Karpas-422 (cell line): ENCODE results near the gene DENND1B. TPM values are rescaled to one million over a fixed set of nuclear protein-coding genes. Genes with fewer than 3 reads are reported as not detected.
"Not testable (repeated sequence)": the region's sequence is repeated elsewhere in the genome, so short reads cannot be mapped to it uniquely, and the experiment has no call there.

Experiments used
- DNase-seq: peaks from one replicate; pipeline ENCODE4 v3.0.0-alpha.2; 2015
- H2AFZ ChIP-seq: fragments of 200-600 bp; sonication (generic); 2 replicates; pipeline ENCODE4 v1.6.1; 2014; ENCODE audit warnings: antibody characterized with exemption, low read length, mixed read lengths
- H3K27ac ChIP-seq: fragments of 200-600 bp; sonication (generic); 2 replicates; pipeline ENCODE4 v1.5.1; 2014; ENCODE audit warnings: mild to moderate bottlenecking, low read length, moderate library complexity
- H3K27me3 ChIP-seq: fragments of 200-600 bp; sonication (generic); 2 replicates; pipeline ENCODE4 v1.6.1; 2014; ENCODE audit warnings: low read length, mixed read lengths
- H3K36me3 ChIP-seq: fragments of 200-600 bp; sonication (generic); 2 replicates; pipeline ENCODE4 v1.6.1; 2014; ENCODE audit warnings: low read length, mixed read lengths; ENCODE audit not compliant: insufficient read depth
- H3K4me1 ChIP-seq: fragments of 200-600 bp; sonication (generic); 2 replicates; pipeline ENCODE4 v1.6.1; 2014; ENCODE audit warnings: mild to moderate bottlenecking, low read length, mixed read lengths
- H3K4me2 ChIP-seq: fragments of 200-600 bp; sonication (generic); 2 replicates; pipeline ENCODE4 v1.6.1; 2014; ENCODE audit warnings: low read length, low read depth, mild to moderate bottlenecking; ENCODE audit not compliant: poor library complexity, severe bottlenecking
- H3K4me3 ChIP-seq: fragments of 200-600 bp; sonication (generic); 2 replicates; pipeline ENCODE4 v1.5.1; 2014; ENCODE audit warnings: mild to moderate bottlenecking, antibody characterized with exemption, low read length, mixed read lengths
- H3K79me2 ChIP-seq: fragments of 200-600 bp; sonication (generic); 2 replicates; pipeline ENCODE4 v1.6.1; 2014; ENCODE audit warnings: mild to moderate bottlenecking, low read length, mixed read lengths
- H3K9ac ChIP-seq: fragments of 200-600 bp; sonication (generic); 2 replicates; pipeline ENCODE4 v1.6.0; 2014; ENCODE audit warnings: low read length
- H3K9me2 ChIP-seq: fragments of 200-600 bp; sonication (generic), shearing (Covaris generic); replicated peaks from 2 replicates; pipeline ENCODE4 v1.6.0; 2014; ENCODE audit warnings: mild to moderate bottlenecking, low read length, moderate library complexity; ENCODE audit not compliant: insufficient read depth
- H3K9me3 ChIP-seq: fragments of 300-700, 200-600 bp; sonication (generic); 2 replicates; pipeline ENCODE4 v1.6.1; 2014; ENCODE audit warnings: low read length, mixed read lengths
- H4K20me1 ChIP-seq: fragments of 200-600 bp; sonication (generic); 2 replicates; pipeline ENCODE4 v1.6.1; 2014; ENCODE audit warnings: mild to moderate bottlenecking, antibody characterized with exemption, low read length, low read depth; ENCODE audit not compliant: insufficient read depth
- total RNA-seq: library from RNA; depleted of rRNA; stranded (reverse); fragments of >200 nt; shearing (Covaris generic); gene quantifications from 2 replicates; pipeline ENCODE4 v1.2.3, GENCODE V29; 2014; ENCODE audit warnings: low replicate concordance

The DENND1B gene
- total RNA-seq, 1 experiment from 2014 or later, result 36.0 TPM

GRCh38 chr1:197733324-197733723, 42.0 kb downstream of the DENND1B start:
- Histone ChIP-seq H2AFZ (no peak overlapping the region), H3K9me3 (no peaks in the 10 kb centered on the region), H3K9ac (no peak overlapping the region), H3K4me3 (no peak overlapping the region), H3K27ac (no peak overlapping the region), H4K20me1 (no peaks in the 10 kb centered on the region), H3K79me2 (peaks cover 90% of the 10 kb centered on the region), H3K4me2 (no peak overlapping the region), H3K4me1 (no peaks in the 10 kb centered on the region), H3K27me3 (no peaks in the 10 kb centered on the region), H3K36me3 (no peaks in the 10 kb centered on the region), H3K9me2 (no peaks in the 10 kb centered on the region)
- DNase-seq, result no peak

DNA sequence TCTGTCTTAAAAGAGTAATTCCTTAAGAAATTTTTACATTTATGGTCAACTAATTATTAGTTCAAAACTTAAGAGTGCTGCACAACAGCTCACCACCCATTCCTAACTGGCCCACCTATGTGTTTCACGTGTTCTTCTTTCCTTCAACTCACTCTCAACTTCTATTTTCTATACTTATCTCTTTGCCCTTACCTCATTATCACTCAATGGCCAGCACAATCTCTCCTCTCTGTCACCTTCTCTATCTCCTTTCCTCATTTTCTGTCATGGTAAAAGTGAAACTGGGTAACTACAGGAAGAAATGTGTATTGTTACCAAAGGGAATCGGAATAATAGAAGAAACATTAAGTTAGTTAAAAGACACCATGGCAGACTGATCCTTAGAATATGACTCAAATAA, 43.1 kb downstream of the DENND1B start:
- no peaks in the 10 kb centered on the region for H3K9me3 ChIP-seq
- no peaks in the 10 kb centered on the region for H3K4me1 ChIP-seq
- H2AFZ ChIP-seq, result no peak overlapping the region
- no peak overlapping the region for H3K4me2 ChIP-seq
- H3K4me3 ChIP-seq, result no peak overlapping the region
- H4K20me1 ChIP-seq, result no peaks in the 10 kb centered on the region
- no peak for DNase-seq
- H3K9ac ChIP-seq, result no peak overlapping the region
- no peaks in the 10 kb centered on the region for H3K9me2 ChIP-seq
- peaks cover 87% of the 10 kb centered on the region for H3K79me2 ChIP-seq
- H3K27ac ChIP-seq, result no peak overlapping the region
- H3K27me3 ChIP-seq, result no peaks in the 10 kb centered on the region
- no peaks in the 10 kb centered on the region for H3K36me3 ChIP-seq

DNA sequence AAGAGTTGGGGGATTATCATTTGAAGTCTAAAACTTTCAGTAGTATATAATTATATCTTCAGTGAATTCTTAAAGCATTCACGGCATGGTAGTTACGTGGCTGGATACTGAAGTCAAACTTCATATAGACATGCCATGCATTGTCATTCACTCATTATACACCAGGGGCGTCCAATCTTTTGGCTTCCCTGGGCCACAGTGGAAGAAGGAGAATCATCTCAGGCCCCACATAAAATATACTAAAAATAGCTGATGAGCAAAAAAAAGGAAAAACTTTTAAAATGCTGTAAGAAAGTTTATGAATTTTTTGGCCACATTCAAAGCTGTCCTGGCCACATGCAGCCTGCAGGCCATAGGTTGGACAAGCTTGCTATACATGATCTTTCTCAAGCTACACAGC, 43.8 kb downstream of the DENND1B start:
- H2AFZ ChIP-seq, result no peak overlapping the region
- H3K4me2 ChIP-seq, result no peak overlapping the region
- H3K9me3 ChIP-seq, result peaks cover under 1% of the 10 kb centered on the region; the same call in 1 of the 2 replicates
- peaks cover 81% of the 10 kb centered on the region for H3K79me2 ChIP-seq
- H3K9me2 ChIP-seq, result no peaks in the 10 kb centered on the region
- H3K27ac ChIP-seq, result no peak overlapping the region
- H3K36me3 ChIP-seq, result no peaks in the 10 kb centered on the region
- no peaks in the 10 kb centered on the region for H3K4me1 ChIP-seq
- no peak for DNase-seq
- H3K9ac ChIP-seq, result no peak overlapping the region
- no peaks in the 10 kb centered on the region for H4K20me1 ChIP-seq
- H3K27me3 ChIP-seq, result no peaks in the 10 kb centered on the region
- no peak overlapping the region for H3K4me3 ChIP-seq

GRCh38 chr1:197725976-197726375, 49.3 kb downstream of the DENND1B start:
- Histone ChIP-seq H3K36me3 (peaks cover 4% of the 10 kb centered on the region; the same call in 1 of the 2 replicates), H3K79me2 (peaks cover 72% of the 10 kb centered on the region), H3K9ac (no peak overlapping the region), H3K27ac (no peak overlapping the region), H3K9me3 (peaks cover 9% of the 10 kb centered on the region), H3K27me3 (no peaks in the 10 kb centered on the region), H2AFZ (no peak overlapping the region), H3K4me2 (no peak overlapping the region), H3K4me1 (no peaks in the 10 kb centered on the region), H3K4me3 (no peak overlapping the region), H3K9me2 (no peaks in the 10 kb centered on the region), H4K20me1 (no peaks in the 10 kb centered on the region)
- DNase-seq, result no peak

GRCh38 chr1:197725044-197725443, 50.2 kb downstream of the DENND1B start:
- Histone ChIP-seq H3K9ac (no peak overlapping the region), H3K4me2 (no peak overlapping the region), H3K4me3 (no peak overlapping the region), H3K27ac (no peak overlapping the region), H3K9me3 (peaks cover 9% of the 10 kb centered on the region), H3K79me2 (peaks cover 65% of the 10 kb centered on the region), H4K20me1 (no peaks in the 10 kb centered on the region), H3K36me3 (peaks cover 4% of the 10 kb centered on the region; the same call in 1 of the 2 replicates), H3K4me1 (no peaks in the 10 kb centered on the region), H2AFZ (no peak overlapping the region), H3K9me2 (no peaks in the 10 kb centered on the region), H3K27me3 (no peaks in the 10 kb centered on the region)
- DNase-seq, result peak; percentile 48

DNA sequence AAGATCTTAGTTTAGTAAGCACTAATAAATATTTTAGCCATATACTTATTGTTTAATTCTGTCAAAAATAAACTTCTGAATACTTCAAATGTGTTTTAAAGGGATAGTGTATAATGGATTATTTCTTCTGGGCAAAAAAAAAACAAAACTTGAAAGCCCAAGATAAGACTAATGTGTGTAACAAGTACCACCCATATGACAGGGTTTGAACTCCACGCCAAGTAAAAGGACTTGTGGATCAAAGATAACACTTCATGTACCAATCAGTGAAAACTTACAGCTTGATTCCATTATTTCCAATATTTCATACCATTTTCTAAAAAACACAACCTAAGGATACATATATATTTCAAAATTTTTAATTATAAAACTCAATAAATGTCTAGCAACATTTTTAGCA, 59.5 kb downstream of the DENND1B start:
- Histone ChIP-seq H3K9me3 (no peaks in the 10 kb centered on the region), H3K4me1 (no peaks in the 10 kb centered on the region), H3K79me2 (peaks cover 20% of the 10 kb centered on the region), H3K27ac (no peak overlapping the region), H4K20me1 (no peaks in the 10 kb centered on the region), H3K36me3 (peaks cover 3% of the 10 kb centered on the region; the same call in 1 of the 2 replicates), H3K9me2 (no peaks in the 10 kb centered on the region), H3K27me3 (no peaks in the 10 kb centered on the region), H3K4me3 (no peak overlapping the region), H3K9ac (no peak overlapping the region), H3K4me2 (no peak overlapping the region), H2AFZ (no peak overlapping the region)
- no peak for DNase-seq

- Histone ChIP-seq H3K27ac (no peak overlapping the region), H2AFZ (no peak overlapping the region), H3K9me2 (no peaks in the 10 kb centered on the region), H3K4me2 (no peak overlapping the region), H3K9me3 (no peaks in the 10 kb centered on the region), H3K4me1 (no peaks in the 10 kb centered on the region), H3K4me3 (no peak overlapping the region), H3K36me3 (no peaks in the 10 kb centered on the region), H3K79me2 (peaks cover 37% of the 10 kb centered on the region), H3K9ac (no peak overlapping the region), H4K20me1 (no peaks in the 10 kb centered on the region), H3K27me3 (no peaks in the 10 kb centered on the region)
- no peak for DNase-seq
Measured at GRCh38 chr1:197706601-197707000, 68.7 kb downstream of the DENND1B start.

- Histone ChIP-seq H3K4me1 (no peaks in the 10 kb centered on the region), H3K27me3 (no peaks in the 10 kb centered on the region), H3K27ac (no peak overlapping the region), H2AFZ (no peak overlapping the region), H3K4me3 (no peak overlapping the region), H3K9ac (no peak overlapping the region), H3K79me2 (peaks cover 37% of the 10 kb centered on the region), H4K20me1 (no peaks in the 10 kb centered on the region), H3K9me2 (no peaks in the 10 kb centered on the region), H3K36me3 (no peaks in the 10 kb centered on the region), H3K4me2 (no peak overlapping the region), H3K9me3 (no peaks in the 10 kb centered on the region)
- no peak for DNase-seq
Measured at GRCh38 chr1:197705941-197706340, 69.3 kb downstream of the DENND1B start.

- H3K9me2 ChIP-seq, H3K27me3 ChIP-seq, H2AFZ ChIP-seq, H3K27ac ChIP-seq, H4K20me1 ChIP-seq, H3K9me3 ChIP-seq, H3K4me1 ChIP-seq, H3K4me2 ChIP-seq, H3K36me3 ChIP-seq, DNase-seq, H3K4me3 ChIP-seq, H3K9ac ChIP-seq: not testable (repeated sequence)
- peaks cover 47% of the 10 kb centered on the region for H3K79me2 ChIP-seq
Measured at GRCh38 chr1:197700688-197701087, 74.6 kb downstream of the DENND1B start.
